CD4-positive, alpha-beta T cell treated with Interleukin-6 for 4 hours (primary cell): ENCODE measurements around the gene PRRC2A.

Experiments
- DNase-seq: peaks from one replicate; pipeline ENCODE4 v3.0.0-alpha.2; 2020; ENCODE audit warnings: mixed read lengths

Gene PRRC2A

GRCh38 chr6:31654574-31655348 is 34.2 kb downstream of the PRRC2A start:
- DNase-seq: no peak

GRCh38 chr6:31655349-31656237 is 35.1 kb downstream of the PRRC2A start, which contains the start of gene APOM:
APOM (plus strand) TSS chr6:31655894; CDS start chr6:31655967, 73 bp downstream.
- DNase-seq: no peak

DNA sequence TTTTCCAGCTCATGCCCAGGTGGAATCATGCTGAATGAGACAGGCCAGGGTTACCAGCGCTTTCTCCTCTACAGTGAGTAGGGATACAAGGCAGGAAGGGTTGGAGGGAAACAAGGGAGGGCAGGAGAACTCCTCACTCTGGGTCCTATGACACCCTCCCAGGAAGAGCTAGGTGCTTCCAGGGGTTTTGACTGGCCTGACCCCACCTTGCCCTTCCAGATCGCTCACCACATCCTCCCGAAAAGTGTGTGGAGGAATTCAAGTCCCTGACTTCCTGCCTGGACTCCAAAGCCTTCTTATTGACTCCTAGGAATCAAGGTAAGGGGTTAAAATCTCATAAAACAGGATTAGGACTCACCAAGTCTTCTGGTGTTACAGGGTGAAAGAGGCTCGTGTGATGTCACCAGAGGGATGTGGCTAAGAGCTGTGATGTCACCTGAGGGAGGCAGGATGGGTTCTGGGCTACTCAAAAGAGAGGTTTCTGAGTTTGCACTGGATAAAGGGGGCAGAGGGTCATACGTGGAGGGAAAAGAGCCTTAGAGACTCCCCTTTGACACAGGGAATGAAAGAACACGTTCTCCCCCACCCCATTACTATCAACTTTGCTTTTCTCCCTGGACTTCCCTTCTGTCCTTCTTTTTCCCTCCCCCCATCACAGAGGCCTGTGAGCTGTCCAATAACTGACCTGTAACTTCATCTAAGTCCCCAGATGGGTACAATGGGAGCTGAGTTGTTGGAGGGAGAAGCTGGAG is 37.1 kb downstream of the PRRC2A start:
- peak; percentile 22 for DNase-seq

- no peak for DNase-seq
These were observed 37.7 kb downstream of the PRRC2A start for GRCh38 chr6:31658158-31658688.

- DNase-seq: no peak
These were observed 38.6 kb downstream of the PRRC2A start for GRCh38 chr6:31658983-31659648.

DNA sequence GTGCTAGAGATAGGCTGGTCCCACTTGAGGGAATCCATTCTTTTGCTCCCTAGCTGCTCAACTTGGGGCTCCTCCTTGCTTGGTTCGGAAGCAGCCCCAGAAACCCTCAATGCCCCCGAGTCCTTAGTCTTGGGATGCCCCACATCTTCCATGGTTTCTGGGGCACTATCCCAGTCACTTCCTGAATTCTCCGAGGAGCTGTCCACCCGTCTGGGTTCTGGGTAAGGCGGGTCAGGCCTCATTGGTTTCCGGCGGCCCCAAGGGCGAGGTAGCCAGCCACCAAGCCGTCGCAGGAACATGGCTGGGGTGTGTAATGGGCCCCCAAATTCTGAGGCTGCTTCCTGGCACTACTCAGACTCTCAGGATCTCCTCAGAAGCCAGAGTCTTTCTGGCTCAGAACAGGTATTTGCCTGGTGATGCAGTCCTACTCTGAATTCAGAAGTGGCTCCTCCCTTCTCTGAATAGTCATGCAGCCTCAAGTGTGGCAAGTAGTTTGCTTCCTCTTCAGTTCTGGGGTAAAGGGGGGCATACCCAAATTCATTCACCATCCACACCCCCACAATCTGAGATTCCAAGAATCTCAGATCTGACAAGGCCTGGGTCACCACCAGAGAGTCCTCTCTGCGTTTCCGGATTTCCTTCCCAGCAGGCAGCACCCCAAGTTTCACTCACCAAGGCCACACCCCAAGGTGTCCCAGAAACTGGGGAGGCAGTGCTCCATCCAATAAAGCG is 39.3 kb downstream of the PRRC2A start:
- peak; percentile 21 for DNase-seq

DNA sequence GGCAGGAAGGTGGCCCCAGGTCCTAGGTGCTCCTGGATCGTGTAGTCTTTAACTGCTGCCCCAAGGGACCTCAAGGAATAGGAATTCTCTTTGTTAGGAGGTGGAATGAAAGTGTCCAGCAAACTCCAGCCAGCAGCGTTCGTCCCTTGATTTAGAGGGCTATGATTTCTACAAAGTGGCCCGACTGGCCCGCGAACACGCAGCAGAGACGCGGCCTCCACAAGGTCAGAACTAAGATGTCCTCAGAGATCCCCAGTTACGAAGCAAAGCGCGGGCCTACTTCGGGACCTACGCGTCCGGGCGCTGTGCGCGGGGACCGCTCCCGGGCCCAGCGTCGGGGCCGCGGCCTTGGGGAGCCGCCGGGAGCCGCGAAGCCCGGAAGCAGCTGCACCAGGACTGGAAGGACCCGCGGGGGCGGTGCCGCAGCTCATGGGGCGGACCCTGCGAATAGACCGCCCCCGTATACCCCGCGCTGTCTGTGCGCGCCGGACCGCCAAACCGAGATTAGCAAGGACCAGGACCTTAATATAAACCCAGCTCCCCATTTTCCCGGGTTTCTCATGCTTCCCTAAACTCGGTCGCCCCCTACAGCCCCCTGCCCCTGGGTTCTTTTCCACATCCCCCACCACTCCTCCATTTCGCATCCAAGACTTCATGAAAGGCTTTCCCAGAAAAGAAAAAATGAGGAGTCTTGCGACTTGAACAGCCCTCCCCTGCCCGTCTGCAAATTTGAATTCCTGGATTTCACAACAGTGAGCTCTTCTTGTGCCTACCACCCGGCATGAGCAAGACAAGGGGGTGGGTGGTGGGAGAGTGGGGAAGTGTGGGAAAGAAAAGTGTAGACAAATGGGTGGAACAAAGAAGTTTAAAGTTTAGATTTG is 40.1 kb downstream of the PRRC2A start, which contains the start of gene C6orf47:
TSS of gene C6orf47 (minus strand) at position 398 of the 881 bp plus-strand sequence. CDS start 831 bp downstream, outside the sequence.
- DNase-seq: peak; percentile 87

GRCh38 chr6:31661262-31662123 is 41.0 kb downstream of the PRRC2A start:
- no peak for DNase-seq

DNA sequence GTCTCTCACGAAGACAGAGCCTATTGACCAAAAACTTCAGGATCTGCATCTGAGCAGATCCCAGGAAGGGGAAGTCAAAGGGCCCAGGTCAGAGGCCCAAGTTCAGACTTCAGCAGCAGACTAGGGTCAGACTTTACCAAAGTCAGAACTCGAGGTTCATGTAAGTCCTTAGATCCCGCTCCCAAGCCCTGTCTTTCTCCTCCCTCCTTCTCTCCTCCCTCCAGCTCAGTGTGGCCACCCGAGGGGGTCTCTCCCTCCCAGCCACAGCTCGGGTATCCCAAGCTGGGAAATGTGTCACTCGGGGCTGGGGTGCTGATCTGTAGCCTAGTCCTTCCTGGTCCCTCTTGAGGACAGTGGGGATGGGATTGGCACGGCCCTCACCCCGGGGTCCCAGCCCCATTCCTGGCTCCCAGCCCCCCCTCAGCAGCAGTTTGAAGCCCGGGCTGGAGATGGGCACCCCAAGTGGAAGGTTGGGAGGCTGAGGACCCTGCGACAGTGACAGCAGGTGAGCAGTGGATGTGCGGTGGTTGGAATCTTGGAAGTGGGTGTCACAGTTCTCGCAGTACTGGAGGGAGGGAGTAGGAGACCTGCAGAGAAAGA is 41.7 kb downstream of the PRRC2A start:
- DNase-seq: no peak

DNA sequence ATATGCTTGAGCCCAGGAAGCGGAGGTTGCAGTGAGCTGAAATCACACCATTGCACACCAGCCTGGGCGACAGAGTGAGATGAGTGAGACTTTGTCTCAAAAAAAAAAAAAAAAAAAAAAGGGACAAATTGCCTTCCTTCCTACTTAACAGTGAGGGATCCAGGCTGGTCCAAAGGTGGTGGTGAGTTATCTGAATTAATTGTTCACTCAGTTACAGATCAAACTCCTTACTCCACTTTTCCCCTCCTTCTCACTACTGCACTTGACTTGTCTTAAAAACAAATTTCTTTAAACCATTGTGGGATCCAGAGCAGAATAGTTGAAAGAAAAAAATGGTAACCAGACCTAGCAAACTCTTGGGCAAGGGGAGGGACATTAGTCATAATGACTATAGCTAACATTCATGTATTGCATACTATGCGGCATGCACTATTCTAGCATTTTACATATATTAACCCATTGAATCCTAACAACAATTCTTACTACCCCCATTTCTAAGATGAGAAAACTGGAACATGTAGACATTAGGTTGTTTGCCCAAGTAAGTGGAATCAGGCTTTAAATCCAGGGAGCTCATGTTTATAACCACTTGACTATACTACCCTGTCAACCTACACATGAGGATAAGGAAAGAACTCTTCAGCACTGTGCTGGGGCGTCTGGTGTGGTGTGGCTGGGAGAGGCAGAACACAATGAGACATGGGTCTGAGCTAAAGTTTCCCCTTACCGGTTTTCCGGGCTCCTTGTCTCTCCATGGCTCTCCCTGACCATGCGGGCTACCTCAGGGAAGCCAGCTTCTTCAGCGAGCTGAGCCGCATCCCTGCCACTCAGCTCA is 42.8 kb downstream of the PRRC2A start:
- DNase-seq: no peak

GRCh38 chr6:31663961-31664789 is 43.7 kb downstream of the PRRC2A start:
- no peak for DNase-seq

DNA sequence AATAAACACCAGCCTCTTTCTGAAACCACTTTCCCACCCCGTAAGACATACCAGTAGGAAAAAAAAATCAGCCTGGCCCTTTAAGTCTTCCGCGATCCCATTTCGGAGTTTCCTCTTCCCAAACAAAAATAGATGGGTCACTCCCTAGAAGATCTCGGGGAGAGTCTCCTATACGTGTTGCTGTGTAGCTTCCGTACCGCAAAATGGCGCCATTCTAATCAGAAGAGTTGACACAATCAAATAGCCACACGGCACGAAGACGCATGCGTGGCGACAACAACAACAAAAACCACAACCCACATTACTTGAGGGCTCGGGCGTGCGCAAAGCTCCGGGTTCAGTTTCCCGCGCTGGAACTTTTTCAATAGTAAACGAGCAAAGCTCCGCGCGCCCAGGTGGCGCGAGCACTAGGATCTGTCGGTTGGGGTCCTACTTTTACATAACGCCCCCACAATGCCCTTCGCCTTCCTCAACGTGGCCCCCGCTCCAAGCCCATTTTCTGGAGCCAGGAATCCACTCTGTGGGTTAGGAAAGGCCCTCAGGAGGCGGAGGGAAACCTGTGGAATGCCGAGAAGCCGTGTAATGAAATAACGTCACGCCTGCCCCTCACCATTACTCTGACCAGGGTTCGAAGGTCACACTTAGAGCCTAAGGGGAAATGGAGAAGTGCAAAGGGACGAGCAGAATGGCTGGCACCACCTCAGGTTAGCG is 44.4 kb downstream of the PRRC2A start, which contains the start of gene GPANK1:
TSS of gene GPANK1 (minus strand) at position 208 of the 711 bp plus-strand sequence. CDS start 519 bp downstream, outside the sequence.
- DNase-seq: peak; percentile 94

GRCh38 chr6:31665501-31666336 is 45.2 kb downstream of the PRRC2A start, which contains the start of gene CSNK2B:
CSNK2B (plus strand) TSS chr6:31666080; CDS start chr6:31666832, 752 bp downstream.
- peak; percentile 98 for DNase-seq

GRCh38 chr6:31666337-31666965 is 45.9 kb downstream of the PRRC2A start:
- DNase-seq: no peak
